HG03103 (cell line): Measurements from ENCODE around the gene SNX21.
"Not testable (repeated sequence)": the region's sequence is repeated elsewhere in the genome, so short reads cannot be mapped to it uniquely, and the experiment has no call there.

Experiments used
- ATAC-seq: cut with Tn5 transposase; IDR thresholded peaks from one replicate; pipeline ENCODE4 v1.9.1; 2021; ENCODE audit warnings: low read depth; ENCODE audit not compliant: unreplicated experiment

The SNX21 gene

GRCh38 chr20:45848421-45848820 is 14.8 kb downstream of the SNX21 start:
- no peak for ATAC-seq

GRCh38 chr20:45848969-45849582 is 15.5 kb downstream of the SNX21 start:
- ATAC-seq: no peak

- ATAC-seq: no peak
These were observed 16.6 kb downstream of the SNX21 start for GRCh38 chr20:45850238-45850637.

- ATAC-seq: no peak
These were observed 17.3 kb downstream of the SNX21 start for GRCh38 chr20:45850926-45851325.

- no peak for ATAC-seq
These were observed 17.9 kb downstream of the SNX21 start for GRCh38 chr20:45851501-45851900.

GRCh38 chr20:45852326-45852725 is 18.7 kb downstream of the SNX21 start:
- no peak for ATAC-seq

- no peak for ATAC-seq
These were observed 19.9 kb downstream of the SNX21 start for GRCh38 chr20:45853484-45853883.

GRCh38 chr20:45857114-45857881 is 23.7 kb downstream of the SNX21 start, which contains the start of the genes ACOT8 and ZSWIM3:
TSS of gene ACOT8 (minus strand) at chr20:45857392. CDS start at chr20:45857315, 77 bp downstream.
TSS of gene ZSWIM3 (plus strand) at chr20:45857614. CDS start at chr20:45857826, 212 bp downstream.
- ATAC-seq: peak; percentile 94

GRCh38 chr20:45857882-45858216 is 24.2 kb downstream of the SNX21 start:
- ATAC-seq: peak; percentile 26

- no peak for ATAC-seq
These were observed 26.3 kb downstream of the SNX21 start for GRCh38 chr20:45859916-45860315.

GRCh38 chr20:45860560-45861220 is 27.1 kb downstream of the SNX21 start:
- no peak for ATAC-seq

GRCh38 chr20:45861221-45862075 is 27.8 kb downstream of the SNX21 start:
- ATAC-seq: no peak

- ATAC-seq: no peak
These were observed 30.2 kb downstream of the SNX21 start for GRCh38 chr20:45863543-45864470.

- no peak for ATAC-seq
These were observed 32.9 kb downstream of the SNX21 start for GRCh38 chr20:45866454-45866853.

GRCh38 chr20:45867136-45867818 is 33.7 kb downstream of the SNX21 start:
- no peak for ATAC-seq

GRCh38 chr20:45867819-45868176 is 34.2 kb downstream of the SNX21 start:
- no peak for ATAC-seq

- ATAC-seq: no peak
These were observed 39.0 kb downstream of the SNX21 start for GRCh38 chr20:45872626-45873025.

- no peak for ATAC-seq
These were observed 40.0 kb downstream of the SNX21 start for GRCh38 chr20:45873409-45874103.

- not testable (repeated sequence) for ATAC-seq
These were observed 40.5 kb downstream of the SNX21 start for GRCh38 chr20:45874104-45874481.
